Transverse colon (tissue), 4 donors: ENCODE measurements around the gene FAR2. TPM values are rescaled to one million over a fixed set of nuclear protein-coding genes. Genes with fewer than 3 reads are reported as not detected.

Source experiments
- DNase-seq: peaks from one replicate; pipeline ENCODE4 v3.0.0-alpha.2; 2019
- H3K27ac ChIP-seq, 4 donors: fragments of 200-600 bp; sonication (generic); 2 replicates each; pipeline ENCODE4 v1.5.1; 2016 to 2018; ENCODE audit warnings: inconsistent platforms in 4 of 4
- H3K27me3 ChIP-seq: fragments of 200-600 bp; sonication (generic); 2 replicates; pipeline ENCODE4 v1.5.1; 2017; ENCODE audit warnings: inconsistent platforms
- H3K36me3 ChIP-seq, 4 donors: fragments of 200-600 bp; sonication (generic); 2 replicates each; pipeline ENCODE4 v1.5.1; 2017 to 2019; ENCODE audit warnings: inconsistent platforms in 4 of 4
- H3K4me1 ChIP-seq, 4 donors: fragments of 200-600 bp; sonication (generic); 2 replicates each; pipeline ENCODE4 v1.5.1; 2017 to 2020; ENCODE audit warnings: inconsistent platforms in 4 of 4
- H3K4me3 ChIP-seq, 4 donors: fragments of 200-600 bp; sonication (generic); 1 replicate in 1 of 4; 2 replicates in 3 of 4; pipeline versions ENCODE4 v1.5.1 to v1.6.1; 2017 to 2019; ENCODE audit warnings: inconsistent platforms in 4 of 4
- H3K9me3 ChIP-seq, 2 donors: fragments of 200-600 bp; sonication (generic); 2 replicates each; pipeline ENCODE4 v1.5.1; 2017 to 2019; ENCODE audit warnings: inconsistent platforms in 2 of 2
- EP300 ChIP-seq: sonication (generic); formaldehyde crosslinking; IDR thresholded peaks from one replicate; pipeline ENCODE4 v1.6.1; 2017; ENCODE audit warnings: antibody characterized with exemption, low read depth
- POLR2A ChIP-seq: fragments of 450-650 bp; IDR thresholded peaks from one replicate; pipeline ENCODE4 v1.6.1; 2016; ENCODE audit warnings: antibody characterized with exemption, mild to moderate bottlenecking, moderate library complexity
- POLR2AphosphoS5 ChIP-seq, 3 donors: sonication (generic); formaldehyde crosslinking; IDR thresholded peaks; one replicate each; pipeline ENCODE4 v1.6.1; 2016; ENCODE audit warnings: antibody characterized with exemption in 3 of 3
- WGBS, 2 donors: methylation state at CpG; one replicate each; pipeline ENCODE4 v1.1.5; 2018; ENCODE audit warnings: low coverage in 1 of 2; 5-methylcytosine and 5-hydroxymethylcytosine counted together
- in situ Hi-C, 4 donors: fragments of 200-750 bp; cut with MboI; loops; one replicate each; pipeline versions ENCODE4 v1.15.0 to v1.15.1; 2017; ENCODE audit warnings: low sequenced_read_pairs in 3 of 4, low pct_ligation_motif_present in 1 of 4, low pct_unique_long_range_greater_than_20kb in 1 of 4
- intact Hi-C: fragments of 100-400 bp; cut with DNase I; formaldehyde crosslinking; loops from one replicate; pipeline ENCODE4 v1.15.1; 2023; ENCODE audit warnings: low total_unique reads
- total RNA-seq, 4 donors: library from RNA; depleted of rRNA; stranded (reverse); fragments of >200 nt; gene quantifications; one replicate each; pipeline ENCODE4 v1.1.0, GENCODE V29; 2016
- TF ChIP-seq, protein P1 (sequence below), 5 experiments: fragments of 200-600 bp in 3 of 5; fragments of 450-650 bp in 2 of 5; sonication (generic) in 3 of 5; IDR thresholded peaks; 1 replicate in 2 of 5; 2 replicates in 3 of 5; pipeline ENCODE4 v1.5.1; 2016 to 2017; ENCODE audit warnings: antibody characterized with exemption in 5 of 5, inconsistent platforms in 3 of 5, mild to moderate bottlenecking in 2 of 5, moderate library complexity in 1 of 5

FAR2 gene
- total RNA-seq, 4 donors from 2014 or later = 57.6 to 72.7 (median 65.7) TPM

GRCh38 chr12:29301114-29301513 lies 152.0 kb downstream of the FAR2 start:
- H3K4me1 ChIP-seq = no peaks in the 10 kb centered on the region
- H3K9me3 ChIP-seq = no peaks in the 10 kb centered on the region
- TF ChIP-seq POLR2A = no peak
- no peak for TF ChIP-seq EP300
- DNase-seq = no peak
- WGBS, 2 donors = 92 to 96% methylated on average over 3 of the region's 3 CpGs
- intact Hi-C loops (no loop called here), in situ Hi-C loops (loop anchor here in 1 of 4 donors (10.0 kb wide), 1 partner anchor 216 kb away; no protein-coding TSS in a partner anchor)
- H3K36me3 ChIP-seq = no peaks in the 10 kb centered on the region
- H3K27me3 ChIP-seq = no peaks in the 10 kb centered on the region
- H3K27ac ChIP-seq = no peak overlapping the region
- H3K4me3 ChIP-seq = no peak overlapping the region

DNA sequence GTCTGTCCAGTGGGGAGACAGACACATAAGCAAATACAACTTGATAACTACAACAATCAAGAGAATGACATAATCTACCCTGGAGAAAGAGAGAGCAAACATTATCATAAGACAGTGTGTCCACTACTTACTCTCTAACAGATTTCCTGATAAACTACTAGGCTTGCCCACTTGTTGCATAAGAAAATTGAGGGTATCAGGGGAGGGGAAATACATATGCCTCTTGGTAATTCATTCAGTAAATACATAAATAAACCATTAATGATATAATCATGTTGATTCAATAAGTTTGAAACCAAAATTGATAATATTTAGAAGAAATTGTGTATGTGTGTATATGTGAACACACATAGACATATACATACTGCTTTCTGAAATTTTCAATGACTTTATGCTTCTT lies 155.3 kb downstream of the FAR2 start:
- no peak overlapping the region for H3K4me3 ChIP-seq
- H3K36me3 ChIP-seq = no peaks in the 10 kb centered on the region
- DNase-seq = no peak
- peaks cover 0 to 5% (median 0%) of the 10 kb centered on the region in 4 donors for H3K4me1 ChIP-seq
- intact Hi-C loops = no loop called here
- TF ChIP-seq POLR2AphosphoS5 (IDR thresholded peaks at IDR 0.05) (no peak), EP300 (no peak), POLR2A (no peak)
- TF ChIP-seq, protein P1, sequence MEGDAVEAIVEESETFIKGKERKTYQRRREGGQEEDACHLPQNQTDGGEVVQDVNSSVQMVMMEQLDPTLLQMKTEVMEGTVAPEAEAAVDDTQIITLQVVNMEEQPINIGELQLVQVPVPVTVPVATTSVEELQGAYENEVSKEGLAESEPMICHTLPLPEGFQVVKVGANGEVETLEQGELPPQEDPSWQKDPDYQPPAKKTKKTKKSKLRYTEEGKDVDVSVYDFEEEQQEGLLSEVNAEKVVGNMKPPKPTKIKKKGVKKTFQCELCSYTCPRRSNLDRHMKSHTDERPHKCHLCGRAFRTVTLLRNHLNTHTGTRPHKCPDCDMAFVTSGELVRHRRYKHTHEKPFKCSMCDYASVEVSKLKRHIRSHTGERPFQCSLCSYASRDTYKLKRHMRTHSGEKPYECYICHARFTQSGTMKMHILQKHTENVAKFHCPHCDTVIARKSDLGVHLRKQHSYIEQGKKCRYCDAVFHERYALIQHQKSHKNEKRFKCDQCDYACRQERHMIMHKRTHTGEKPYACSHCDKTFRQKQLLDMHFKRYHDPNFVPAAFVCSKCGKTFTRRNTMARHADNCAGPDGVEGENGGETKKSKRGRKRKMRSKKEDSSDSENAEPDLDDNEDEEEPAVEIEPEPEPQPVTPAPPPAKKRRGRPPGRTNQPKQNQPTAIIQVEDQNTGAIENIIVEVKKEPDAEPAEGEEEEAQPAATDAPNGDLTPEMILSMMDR (IDR thresholded peaks at IDR 0.05) = no peak
- no peak overlapping the region for H3K27ac ChIP-seq
- in situ Hi-C loops = loop anchor here in 1 of 4 donors (10.0 kb wide), 1 partner anchor 220 kb away; no protein-coding TSS in a partner anchor
- no peaks in the 10 kb centered on the region for H3K9me3 ChIP-seq
- no peaks in the 10 kb centered on the region for H3K27me3 ChIP-seq

DNA sequence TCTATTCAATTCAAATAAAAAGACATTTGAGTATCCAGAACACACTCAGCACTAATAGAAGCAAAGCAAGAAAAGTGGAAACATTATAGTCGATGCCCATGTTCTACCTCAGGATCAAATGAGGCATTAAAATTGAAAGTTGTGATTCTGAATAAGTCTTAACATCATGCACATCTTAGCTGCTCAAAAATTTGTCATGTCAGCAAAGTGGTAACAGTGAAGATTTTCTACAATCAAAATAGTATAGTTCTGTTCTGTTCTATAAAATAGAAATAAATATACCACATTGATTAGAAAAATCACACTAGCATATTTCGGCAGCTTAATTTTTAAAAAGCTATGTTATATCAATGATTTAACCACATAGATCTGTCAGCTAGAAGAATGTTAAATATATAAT lies 157.2 kb downstream of the FAR2 start:
- Histone ChIP-seq H3K27me3 (no peaks in the 10 kb centered on the region), H3K4me1 (peaks cover 0 to 9% (median 3%) of the 10 kb centered on the region in 4 donors), H3K27ac (no peak overlapping the region), H3K4me3 (no peak overlapping the region), H3K9me3 (no peaks in the 10 kb centered on the region), H3K36me3 (no peaks in the 10 kb centered on the region)
- no peak for DNase-seq
- in situ Hi-C loops = loop anchor here in 1 of 4 donors (10.0 kb wide), 1 partner anchor 221 kb away; no protein-coding TSS in a partner anchor
- intact Hi-C loops = no loop called here
- TF ChIP-seq, protein P1 (IDR thresholded peaks at IDR 0.05) = no peak
- TF ChIP-seq POLR2AphosphoS5 (IDR thresholded peaks at IDR 0.05) (no peak), EP300 (no peak), POLR2A (no peak)
- 50 to 98% methylated on average over 2 of the region's 2 CpGs for WGBS, 2 donors

DNA sequence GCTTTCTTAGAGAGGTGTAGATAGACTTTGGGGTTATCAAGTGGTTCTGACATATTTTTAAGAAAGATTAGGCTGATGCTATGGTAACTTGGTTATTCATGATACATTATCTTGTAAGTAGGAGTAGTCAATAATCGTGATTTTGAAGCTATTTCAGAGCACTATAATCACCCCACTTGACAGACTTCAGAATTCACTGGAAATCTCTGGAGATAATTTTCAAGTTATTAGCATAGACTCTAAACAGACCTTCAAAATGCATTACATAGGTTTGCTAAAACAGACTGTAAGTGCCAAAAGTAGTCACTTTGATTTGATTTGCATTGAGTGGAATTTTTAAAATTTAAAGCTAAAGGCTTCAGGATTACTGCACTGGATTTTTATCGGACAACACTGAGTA lies 157.6 kb downstream of the FAR2 start:
- intact Hi-C loops = no loop called here
- 76 to 94% methylated on average over 2 of the region's 2 CpGs for WGBS, 2 donors

More for the DNA sequence above, 157.6 kb downstream of the FAR2 start:
- in situ Hi-C loops = loop anchor here in 1 of 4 donors (10.0 kb wide), 1 partner anchor 222 kb away; no protein-coding TSS in a partner anchor
- no peak overlapping the region for H3K27ac ChIP-seq
- H3K4me1 ChIP-seq = peaks cover 0 to 12% (median 3%) of the 10 kb centered on the region in 4 donors
- no peak for TF ChIP-seq POLR2AphosphoS5 (IDR thresholded peaks at IDR 0.05)
- no peak for TF ChIP-seq POLR2A
- TF ChIP-seq EP300 = no peak
- TF ChIP-seq, protein P1 (IDR thresholded peaks at IDR 0.05) = no peak
- H3K4me3 ChIP-seq = no peak overlapping the region
- no peaks in the 10 kb centered on the region for H3K27me3 ChIP-seq
- H3K36me3 ChIP-seq = no peaks in the 10 kb centered on the region
- H3K9me3 ChIP-seq = no peaks in the 10 kb centered on the region
- DNase-seq = no peak
